DOHH2 (cell line): ENCODE measurements around the gene SERINC5.

ENCODE experiments used
- H3F3A ChIP-seq: fragments of 200-600 bp; sonication (generic), shearing (Covaris generic); 2 replicates; pipeline ENCODE4 v1.6.0; 2016; ENCODE audit warnings: antibody characterized with exemption, mild to moderate bottlenecking; ENCODE audit not compliant: control insufficient read depth, insufficient read depth
- H3K27ac ChIP-seq: fragments of 200-600 bp; sonication (generic); 2 replicates; pipeline ENCODE4 v1.5.1; 2014; ENCODE audit warnings: low read depth, mild to moderate bottlenecking, low read length, moderate library complexity
- H3K27me3 ChIP-seq: fragments of 200-600 bp; sonication (generic); 2 replicates; pipeline ENCODE4 v1.6.1; 2014; ENCODE audit warnings: mild to moderate bottlenecking, low read length, mixed read lengths; ENCODE audit not compliant: control insufficient read depth
- H3K36me3 ChIP-seq: fragments of 200-600 bp; sonication (generic); 2 replicates; pipeline ENCODE4 v1.6.1; 2014; ENCODE audit warnings: mild to moderate bottlenecking, low read length, moderate library complexity, mixed read lengths; ENCODE audit not compliant: control insufficient read depth
- H3K4me1 ChIP-seq: fragments of 200-600 bp; sonication (generic); 2 replicates; pipeline ENCODE4 v1.6.1; 2014; ENCODE audit warnings: mild to moderate bottlenecking, low read length, mixed read lengths; ENCODE audit not compliant: control insufficient read depth
- H3K4me2 ChIP-seq: fragments of 200-600 bp; sonication (generic); 2 replicates; pipeline ENCODE4 v1.6.0; 2014; ENCODE audit warnings: mild to moderate bottlenecking, low read length, moderate library complexity
- H3K4me3 ChIP-seq: fragments of 200-600 bp; sonication (generic); 2 replicates; pipeline ENCODE4 v1.5.1; 2014; ENCODE audit warnings: mild to moderate bottlenecking, low read length, mixed read lengths
- H3K79me2 ChIP-seq: fragments of 200-600 bp; sonication (generic); 2 replicates; pipeline ENCODE4 v1.6.1; 2014; ENCODE audit warnings: mild to moderate bottlenecking, low read length, mixed read lengths; ENCODE audit not compliant: control insufficient read depth
- H3K9me2 ChIP-seq: fragments of 200-600 bp; sonication (generic); replicated peaks from 2 replicates; pipeline ENCODE4 v1.6.1; 2014; ENCODE audit warnings: mild to moderate bottlenecking, low read length, mixed read lengths; ENCODE audit not compliant: control insufficient read depth
- H3K9me3 ChIP-seq: fragments of 200-600 bp; sonication (generic); 2 replicates; pipeline ENCODE4 v1.6.1; 2014; ENCODE audit warnings: antibody characterized with exemption, low read length, mixed read lengths; ENCODE audit not compliant: control insufficient read depth, insufficient read depth
- H4K20me1 ChIP-seq: fragments of 200-600 bp; sonication (generic); 2 replicates; pipeline ENCODE4 v1.6.0; 2014; ENCODE audit warnings: low read depth, mild to moderate bottlenecking, antibody characterized with exemption, low read length, moderate library complexity; ENCODE audit not compliant: control insufficient read depth, insufficient read depth
- CTCF ChIP-seq: fragments of 200-600 bp; sonication (generic); IDR thresholded peaks from one replicate; pipeline ENCODE4 v1.5.1; 2014; ENCODE audit warnings: antibody characterized with exemption, mild to moderate bottlenecking, low read depth, low read length; ENCODE audit not compliant: poor library complexity, severe bottlenecking
- EZH2phosphoT487 ChIP-seq: fragments of 200-600 bp; sonication (generic); IDR thresholded peaks from 2 replicates; pipeline ENCODE4 v1.6.1; 2017; ENCODE audit warnings: borderline replicate concordance, mild to moderate bottlenecking, antibody characterized with exemption, low read length, moderate library complexity, mixed read lengths

Gene SERINC5

GRCh38 chr5:80072103-80073073 is 183.5 kb downstream of the SERINC5 start:
- Histone ChIP-seq H3K27me3 (no peaks in the 10 kb centered on the region), H4K20me1 (no peaks in the 10 kb centered on the region), H3K4me2 (no peak overlapping the region), H3K27ac (no peak overlapping the region), H3K4me1 (peaks cover 17% of the 10 kb centered on the region), H3K36me3 (no peaks in the 10 kb centered on the region), H3K9me3 (no peaks in the 10 kb centered on the region), H3K9me2 (no peaks in the 10 kb centered on the region), H3K4me3 (no peak overlapping the region), H3K79me2 (no peaks in the 10 kb centered on the region), H3F3A (no peaks in the 10 kb centered on the region)
- TF ChIP-seq EZH2phosphoT487, result no peak
- TF ChIP-seq CTCF, result no peak

GRCh38 chr5:80071510-80072021 is 184.3 kb downstream of the SERINC5 start:
- Histone ChIP-seq H3K4me2 (no peak overlapping the region), H3K9me2 (no peaks in the 10 kb centered on the region), H3K27ac (no peak overlapping the region), H3K9me3 (no peaks in the 10 kb centered on the region), H3K4me1 (peaks cover 17% of the 10 kb centered on the region), H3K36me3 (no peaks in the 10 kb centered on the region), H4K20me1 (no peaks in the 10 kb centered on the region), H3F3A (no peaks in the 10 kb centered on the region), H3K79me2 (no peaks in the 10 kb centered on the region), H3K27me3 (no peaks in the 10 kb centered on the region), H3K4me3 (no peak overlapping the region)
- TF ChIP-seq CTCF, result no peak
- TF ChIP-seq EZH2phosphoT487, result no peak

GRCh38 chr5:80070338-80071056 is 185.4 kb downstream of the SERINC5 start:
- H3K27me3 ChIP-seq, result no peaks in the 10 kb centered on the region
- no peaks in the 10 kb centered on the region for H3F3A ChIP-seq
- no peaks in the 10 kb centered on the region for H3K9me3 ChIP-seq
- no peak for TF ChIP-seq CTCF
- TF ChIP-seq EZH2phosphoT487, result no peak
- H3K27ac ChIP-seq, result peak overlapping the region; percentile 23
- H3K4me1 ChIP-seq, result peaks cover 17% of the 10 kb centered on the region
- H4K20me1 ChIP-seq, result no peaks in the 10 kb centered on the region
- no peaks in the 10 kb centered on the region for H3K9me2 ChIP-seq
- H3K4me3 ChIP-seq, result no peak overlapping the region
- H3K36me3 ChIP-seq, result no peaks in the 10 kb centered on the region
- peak overlapping the region; percentile 44 for H3K4me2 ChIP-seq
- H3K79me2 ChIP-seq, result no peaks in the 10 kb centered on the region
